ENCODE measurements around the gene ADORA3.
"Not testable (repeated sequence)": the region's sequence is repeated elsewhere in the genome, so short reads cannot be mapped to it uniquely, and the experiment has no call there.

The ADORA3 gene

DNA sequence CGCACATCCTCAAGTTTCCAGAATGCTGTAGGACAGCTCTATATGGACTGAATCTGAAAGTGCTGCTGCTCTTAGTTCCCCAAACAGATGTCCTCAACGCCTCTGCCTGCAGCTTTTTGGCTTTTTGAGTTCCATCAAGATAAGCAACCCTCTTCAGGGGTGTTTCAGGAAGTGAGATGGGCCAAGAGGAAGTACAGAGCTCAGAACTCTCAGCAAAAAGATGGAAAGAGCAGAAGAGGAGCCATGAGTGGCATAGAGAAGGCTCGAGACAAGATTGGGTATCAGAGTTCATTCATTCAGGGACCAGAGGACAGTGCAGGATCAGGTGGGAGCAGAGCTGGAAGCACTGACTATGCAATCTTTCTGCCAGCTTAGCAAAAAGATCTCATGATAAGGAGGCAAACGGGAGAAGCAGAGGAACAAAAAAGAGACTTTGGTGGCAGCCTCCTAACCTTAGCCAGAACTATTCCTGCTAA lies at the start of gene ADORA3, which contains the start of gene TMIGD3:
ADORA3 (minus strand) TSS at position 49 of the 476 bp plus-strand sequence. CDS start 279 bp downstream, outside the sequence.
TMIGD3 (minus strand) TSS at position 49 of the 476 bp plus-strand sequence. CDS start 279 bp downstream, outside the sequence.
- DNase-seq, result no peak

GRCh38 chr1:111553196-111553595 lies 49.8 kb upstream of the ADORA3 start:
- DNase-seq, result no peak

GRCh38 chr1:111552587-111552986 lies 49.2 kb upstream of the ADORA3 start:
- DNase-seq, result no peak

DNA sequence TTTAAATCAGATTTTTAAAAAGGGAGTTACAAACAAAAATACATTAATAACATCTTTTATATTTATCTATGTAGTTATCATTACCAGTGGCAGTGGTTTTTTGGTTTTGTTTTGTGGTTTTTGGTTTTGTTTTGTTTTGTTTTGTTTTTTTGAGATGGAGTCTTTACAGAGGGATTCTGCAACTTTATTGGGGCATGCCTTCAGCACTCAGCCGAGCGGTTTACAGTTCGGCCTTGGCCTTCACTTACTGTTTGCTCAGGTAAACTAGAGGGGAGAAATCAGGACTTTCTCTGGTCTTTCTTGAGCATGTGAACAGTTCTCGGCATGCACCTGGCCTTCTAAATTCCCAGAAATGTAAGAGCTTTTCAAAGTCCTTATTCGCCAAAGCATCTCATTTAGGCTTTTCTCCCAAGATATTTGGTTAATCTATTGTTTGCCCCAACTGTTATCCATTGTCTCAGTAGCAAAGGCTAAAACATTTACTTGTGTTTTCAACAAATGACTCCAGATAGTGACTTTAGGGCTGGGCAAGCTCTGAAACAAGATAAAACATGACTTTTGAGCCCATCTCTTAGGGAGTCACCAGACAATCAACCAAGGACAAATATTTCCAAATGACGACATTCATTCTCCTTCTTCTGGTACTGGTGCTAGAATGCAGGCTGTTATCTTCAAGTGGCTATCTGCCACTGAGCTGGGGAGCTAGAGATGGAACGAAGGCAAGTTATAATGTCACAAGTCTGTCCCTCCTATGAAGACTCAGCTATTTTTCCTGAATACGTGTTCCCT lies 48.4 kb upstream of the ADORA3 start:
- no peak for DNase-seq

DNA sequence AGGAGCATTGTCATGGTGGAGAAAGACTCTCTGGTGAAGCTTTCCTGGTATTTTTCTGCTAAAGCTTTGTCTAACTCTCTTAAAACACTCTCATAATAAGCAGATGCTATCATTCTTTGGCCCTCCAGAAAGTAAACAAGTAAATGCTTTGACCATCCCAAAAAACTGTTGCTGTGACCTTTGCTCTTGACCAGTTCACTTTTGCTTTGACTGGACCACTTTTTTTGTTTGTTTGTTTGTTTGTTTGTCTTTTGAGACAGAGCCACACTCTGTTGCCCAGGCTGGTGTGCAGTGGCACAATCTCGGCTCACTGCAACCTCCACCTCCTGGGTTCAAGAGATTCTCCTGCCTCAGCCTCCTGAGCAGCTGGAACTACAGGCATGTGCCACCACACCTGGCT lies 44.4 kb upstream of the ADORA3 start:
- not testable (repeated sequence) for DNase-seq

DNA sequence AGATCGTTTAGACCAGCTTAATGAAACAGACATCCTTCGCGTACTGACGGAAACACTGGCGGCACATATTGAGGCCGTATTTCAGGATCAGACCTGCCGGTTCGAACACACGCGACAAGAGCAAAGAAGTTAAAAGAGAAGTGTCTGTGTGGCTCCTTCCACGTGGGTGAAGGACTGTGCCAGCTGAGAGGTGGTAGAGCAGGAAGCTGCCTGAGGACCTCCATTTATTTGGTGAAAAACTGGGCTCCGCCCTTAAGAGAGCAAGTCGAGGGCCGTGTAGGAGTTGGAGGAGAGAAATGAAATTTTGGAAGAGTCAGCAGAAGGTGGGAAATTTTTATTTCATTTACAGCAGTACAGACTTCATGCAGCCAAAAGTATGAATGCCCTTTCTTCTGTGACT lies 38.8 kb upstream of the ADORA3 start:
- DNase-seq, result no peak

DNA sequence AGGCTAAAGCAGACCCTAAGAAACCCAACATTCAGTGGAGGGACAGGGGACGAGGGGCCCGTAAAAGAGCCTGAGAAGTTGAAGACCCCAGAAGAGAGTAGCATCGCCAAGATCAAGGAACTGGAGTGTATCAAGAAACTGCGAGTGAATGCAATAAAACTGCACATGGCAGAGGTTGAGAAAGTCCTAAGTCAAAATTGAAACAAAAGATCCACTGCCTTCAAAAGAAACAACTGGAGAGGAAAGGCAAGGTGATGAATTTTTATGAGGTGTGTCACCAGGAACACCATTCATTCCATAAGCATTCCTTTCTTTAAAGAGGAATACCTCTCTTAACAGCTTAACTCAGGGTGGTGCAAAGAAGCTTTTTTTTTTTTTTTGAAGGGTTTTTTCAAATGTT lies 38.3 kb upstream of the ADORA3 start:
- DNase-seq, result no peak

GRCh38 chr1:111540928-111541327 lies 37.5 kb upstream of the ADORA3 start:
- no peak for DNase-seq

DNA sequence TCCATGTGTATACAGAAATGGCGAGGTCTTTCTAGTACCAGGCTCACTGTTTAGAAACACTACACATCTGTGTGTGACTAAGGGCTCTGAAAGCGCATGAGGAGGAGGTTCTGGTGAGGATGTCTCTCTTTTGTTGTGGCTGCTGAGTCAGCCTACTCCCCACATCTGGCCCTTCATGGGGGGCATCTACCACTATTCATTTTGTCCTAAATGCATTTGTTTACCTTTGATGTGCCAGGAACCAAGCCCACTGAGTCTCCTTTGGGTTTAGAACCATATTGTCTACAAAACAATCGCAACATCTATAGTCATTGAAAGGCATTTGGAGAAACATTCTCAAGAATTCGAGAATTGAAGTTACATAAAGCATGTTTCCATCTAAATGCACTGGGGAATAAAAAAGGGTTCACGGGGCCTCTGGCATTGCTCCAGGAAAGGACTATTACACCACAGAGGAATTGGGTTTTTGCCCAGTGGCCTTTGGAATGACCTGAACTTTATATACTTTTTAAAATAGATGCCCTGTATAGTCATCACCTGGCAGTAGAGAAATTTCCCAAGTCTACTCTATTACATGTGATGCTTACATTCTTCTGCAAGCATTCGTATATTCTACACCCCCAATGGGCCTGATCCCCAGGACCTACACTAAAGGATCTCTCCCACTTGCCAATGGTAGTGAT lies 35.1 kb upstream of the ADORA3 start:
- DNase-seq, result no peak

DNA sequence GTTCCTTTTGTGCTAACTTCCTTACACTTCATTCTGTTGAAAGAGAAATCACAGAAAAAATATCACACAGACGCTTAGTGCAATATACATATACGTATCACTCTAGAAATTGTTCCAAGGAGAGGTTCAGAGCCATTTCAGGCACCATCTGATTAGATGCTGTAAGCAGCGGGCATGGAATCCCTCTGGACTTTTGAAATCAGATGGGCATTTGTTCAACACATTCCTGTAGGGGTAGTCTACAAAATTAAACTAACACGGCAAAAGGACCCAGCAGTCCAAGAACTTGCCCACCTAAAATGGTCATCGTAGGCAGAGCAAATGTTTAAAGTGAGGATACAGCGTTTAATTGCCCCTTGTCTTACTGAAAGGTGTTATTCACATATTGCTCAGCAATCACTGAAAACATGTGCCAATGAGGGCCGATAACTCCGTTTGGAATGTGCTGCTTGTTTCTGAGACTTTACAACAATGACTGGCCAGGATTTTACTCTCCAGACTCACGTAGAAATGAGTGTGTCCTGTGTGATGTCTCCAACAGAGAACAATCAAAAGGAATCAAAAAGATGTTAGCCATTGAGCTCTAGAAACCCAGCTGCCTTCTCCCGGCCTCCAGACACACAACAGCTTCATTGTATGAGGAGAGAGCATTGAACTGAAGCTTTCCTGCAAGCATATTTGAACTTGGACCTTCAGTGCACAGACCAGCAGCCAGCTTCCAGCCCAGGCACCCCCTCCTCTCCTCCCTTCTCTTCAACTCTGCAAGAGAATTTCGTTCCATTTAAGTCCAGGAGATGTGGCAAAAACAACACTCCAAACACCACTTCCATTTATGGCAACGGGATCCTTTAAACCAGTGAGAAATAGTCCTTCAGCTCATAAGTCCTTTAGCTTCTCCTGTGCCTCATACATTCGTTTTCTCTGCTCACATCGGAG lies 32.1 kb upstream of the ADORA3 start:
- DNase-seq, result no peak

- no peak for DNase-seq
Observed at GRCh38 chr1:111520053-111520452, 16.6 kb upstream of the ADORA3 start.

- no peak for DNase-seq
Observed at GRCh38 chr1:111517469-111518225, 14.2 kb upstream of the ADORA3 start.

GRCh38 chr1:111516005-111516535 lies 12.6 kb upstream of the ADORA3 start:
- peak; percentile 61 to 65 for DNase-seq

DNA sequence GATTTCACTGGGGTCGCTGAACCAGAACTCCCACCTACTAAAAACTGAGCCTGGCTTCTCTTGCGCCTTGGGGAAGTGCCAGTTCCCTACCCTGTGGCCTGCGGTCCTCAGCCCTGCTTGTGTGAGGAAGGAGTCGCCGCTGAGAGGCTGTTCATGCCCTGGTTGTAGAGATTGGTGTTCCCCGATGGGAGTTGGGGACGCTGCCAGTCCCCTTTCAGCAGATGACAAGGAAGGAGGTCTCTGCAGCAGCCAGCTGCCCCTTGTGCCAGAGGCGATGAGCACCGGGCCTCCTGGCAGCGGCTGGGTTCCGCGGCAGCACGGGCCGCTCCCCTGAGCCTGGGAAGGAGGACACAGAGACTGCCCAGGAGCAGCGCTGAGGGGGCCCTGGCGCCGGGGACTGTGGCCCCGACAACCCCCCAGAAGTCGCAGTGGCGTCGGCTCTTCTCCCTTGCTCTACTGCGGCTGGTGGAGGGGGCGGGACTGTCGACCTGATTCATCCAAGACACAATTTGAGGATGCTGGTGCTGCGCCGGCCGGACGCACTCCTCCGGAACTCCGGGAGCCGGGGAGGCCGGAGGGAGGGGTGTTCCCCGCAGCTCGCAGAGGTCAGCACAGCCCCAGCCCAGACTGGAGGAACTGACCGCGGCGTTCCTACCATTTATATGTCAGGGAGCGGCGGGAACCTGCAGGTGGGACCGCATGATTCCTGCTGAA lies 12.0 kb upstream of the ADORA3 start:
- peak; percentile 68 to 70 for DNase-seq

GRCh38 chr1:111513410-111514020 lies 10.1 kb upstream of the ADORA3 start:
- peak in 1 of 2 experiments; percentile 44 for DNase-seq

DNA sequence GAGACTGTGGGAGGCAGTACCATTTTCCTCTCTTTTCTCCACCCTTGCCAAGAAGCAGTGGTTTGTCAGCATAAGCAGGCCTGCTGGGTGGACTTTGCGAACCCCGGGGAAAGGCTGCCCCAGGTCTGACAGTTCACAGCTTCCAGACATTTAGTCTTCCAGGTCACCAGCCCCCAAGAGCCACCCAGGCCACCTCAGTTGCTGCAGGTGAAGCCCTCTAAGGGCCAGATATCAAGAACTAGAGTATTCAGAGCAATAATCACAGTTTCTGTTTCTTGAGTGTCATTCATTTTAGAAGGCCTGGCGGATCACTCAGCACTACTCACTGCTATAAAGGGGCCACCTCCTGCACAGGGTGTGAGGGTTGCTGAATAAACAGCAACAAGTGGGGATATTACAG lies 9.5 kb upstream of the ADORA3 start:
- no peak for DNase-seq

DNA sequence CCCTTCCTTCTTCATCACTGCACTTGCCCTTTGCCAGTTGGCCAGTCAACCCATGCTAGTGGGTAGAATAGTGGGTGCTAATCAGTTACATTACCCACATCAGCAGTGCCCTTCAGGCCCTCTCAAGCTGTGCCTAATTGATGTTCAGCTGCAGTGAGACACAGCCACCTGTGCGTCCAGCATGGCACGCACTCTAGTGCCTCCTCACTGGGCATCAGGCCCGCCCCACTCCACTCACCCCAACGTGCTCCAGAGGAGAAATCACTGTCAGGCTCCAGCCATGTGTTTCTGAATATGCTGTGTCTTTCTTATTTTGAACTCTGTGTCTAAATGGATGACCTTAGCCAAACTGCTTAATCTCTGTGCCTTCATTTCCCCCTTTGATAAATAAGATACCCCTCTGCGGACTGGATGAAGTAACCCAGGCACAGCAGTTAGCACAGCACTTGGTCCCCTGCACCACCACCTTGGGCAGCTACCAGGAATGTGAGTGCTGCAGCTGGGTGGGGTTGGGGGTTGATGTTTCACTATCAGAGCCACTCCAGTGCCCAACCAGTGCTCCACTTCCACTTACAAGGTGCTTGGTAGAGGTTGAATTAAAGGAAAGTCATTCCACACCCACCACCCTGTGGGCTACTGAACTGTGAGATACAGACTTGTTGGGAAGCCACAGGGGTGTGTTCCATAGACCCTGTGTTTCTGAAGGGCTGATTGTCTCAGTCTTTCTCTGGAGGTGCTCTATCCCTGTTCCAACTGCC lies 8.9 kb upstream of the ADORA3 start:
- no peak for DNase-seq

DNA sequence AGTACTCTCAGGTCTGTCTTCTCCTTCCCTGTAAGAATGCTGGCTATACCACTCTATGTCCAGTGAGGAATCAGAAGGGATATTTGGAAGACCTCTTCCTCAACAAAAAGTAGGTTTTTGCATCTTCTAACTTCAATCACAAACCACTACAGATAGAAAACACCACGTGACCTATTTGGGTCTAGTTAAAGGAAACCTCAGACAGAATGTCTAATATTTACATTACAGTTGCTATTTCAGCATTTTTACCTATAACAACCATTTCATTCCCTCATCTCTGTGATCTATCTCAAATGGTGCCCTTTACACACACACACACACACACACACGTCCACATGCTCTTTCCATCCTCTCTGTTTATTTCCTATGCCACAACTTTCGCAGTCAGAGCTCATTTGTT lies 7.9 kb upstream of the ADORA3 start:
- no peak for DNase-seq

GRCh38 chr1:111509997-111510375 lies 6.6 kb upstream of the ADORA3 start:
- DNase-seq, result no peak
